CMK (cell line): ENCODE data around the gene LHX5.

Experiments
- DNase-seq: peaks from one replicate; pipeline ENCODE4 v3.0.0-alpha.2; 2010; ENCODE audit warnings: low read depth

The LHX5 gene

GRCh38 chr12:113439301-113439597 lies 32.4 kb downstream of the LHX5 start:
- DNase-seq, result no peak

GRCh38 chr12:113438523-113439300 lies 33.0 kb downstream of the LHX5 start:
- DNase-seq, result no peak

- no peak for DNase-seq
Observed at GRCh38 chr12:113437729-113438100, 34.0 kb downstream of the LHX5 start.

GRCh38 chr12:113436993-113437728 lies 34.5 kb downstream of the LHX5 start:
- no peak for DNase-seq

- no peak for DNase-seq
Observed at GRCh38 chr12:113436586-113436985, 35.1 kb downstream of the LHX5 start.

GRCh38 chr12:113435367-113435766 lies 36.3 kb downstream of the LHX5 start:
- no peak for DNase-seq

- no peak for DNase-seq
Observed at GRCh38 chr12:113432986-113433385, 38.7 kb downstream of the LHX5 start.

- DNase-seq, result no peak
Observed at GRCh38 chr12:113428482-113428881, 43.2 kb downstream of the LHX5 start.

- no peak for DNase-seq
Observed at GRCh38 chr12:113427882-113428281, 43.8 kb downstream of the LHX5 start.

GRCh38 chr12:113425960-113426453 lies 45.7 kb downstream of the LHX5 start:
- no peak for DNase-seq

- DNase-seq, result no peak
Observed at GRCh38 chr12:113424915-113425823, 46.5 kb downstream of the LHX5 start.

- DNase-seq, result no peak
Observed at GRCh38 chr12:113424456-113424855, 47.2 kb downstream of the LHX5 start.

GRCh38 chr12:113422886-113423669 lies 48.6 kb downstream of the LHX5 start:
- DNase-seq, result no peak

GRCh38 chr12:113422030-113422885 lies 49.4 kb downstream of the LHX5 start, which contains the start of gene SDSL:
SDSL (plus strand) TSS chr12:113422380; CDS start chr12:113427983, 5,603 bp downstream.
- peak; percentile 79 for DNase-seq

- DNase-seq, result no peak
Observed at GRCh38 chr12:113420996-113421595, 50.6 kb downstream of the LHX5 start.

GRCh38 chr12:113418213-113418879 lies 53.3 kb downstream of the LHX5 start:
- no peak for DNase-seq

- no peak for DNase-seq
Observed at GRCh38 chr12:113416091-113416754, 55.4 kb downstream of the LHX5 start.

- no peak for DNase-seq
Observed at GRCh38 chr12:113414519-113415038, 57.1 kb downstream of the LHX5 start.

- no peak for DNase-seq
Observed at GRCh38 chr12:113413488-113413939, 58.2 kb downstream of the LHX5 start.
